Measurements from ENCODE around the gene CACNA1D. TPM values are rescaled to one million over a fixed set of nuclear protein-coding genes. Genes with fewer than 3 reads are reported as not detected.
"Not testable (repeated sequence)": the region's sequence is repeated elsewhere in the genome, so short reads cannot be mapped to it uniquely, and the experiment has no call there.

CACNA1D gene
- total RNA-seq, 1 donor from 2014 or later: 1.9 TPM

GRCh38 chr3:53473422-53473821 is 21.0 kb upstream of the CACNA1D start:
- POLR2A ChIA-PET: no interaction called here

GRCh38 chr3:53476372-53476771 is 18.0 kb upstream of the CACNA1D start:
- H3K27me3 Mint-ChIP-seq: peaks cover 24% of the 10 kb centered on the region
- H3K27ac Mint-ChIP-seq; intact Hi-C loops (cut with micrococcal nuclease); H3K4me3 Mint-ChIP-seq; CTCF ChIA-PET; H3K9me3 Mint-ChIP-seq; POLR2A ChIA-PET; ATAC-seq (ENCODE audit: low read depth); H3K4me1 Mint-ChIP-seq; H3K36me3 Mint-ChIP-seq (ENCODE audit: low read depth); DNase-seq: not testable (repeated sequence)

More at GRCh38 chr3:53473422-53473821, 21.0 kb upstream of the CACNA1D start:
- no peak for TF ChIP-seq CTCF (IDR thresholded peaks at IDR 0.05)
- Mint-ChIP-seq H3K4me3 (no peak overlapping the region), H3K9me3 (peaks cover 4% of the 10 kb centered on the region), H3K4me1 (peaks cover 10% of the 10 kb centered on the region), H3K27me3 (peaks cover 27% of the 10 kb centered on the region), H3K36me3 (ENCODE audit: low read depth) (no peaks in the 10 kb centered on the region), H3K27ac (no peak overlapping the region)
- ATAC-seq (ENCODE audit: low read depth) (no peak), DNase-seq (no peak)
- CTCF ChIA-PET: no interaction called here
- intact Hi-C loops (cut with micrococcal nuclease): no loop called here

- intact Hi-C loops (cut with micrococcal nuclease); H3K27ac Mint-ChIP-seq; DNase-seq; H3K36me3 Mint-ChIP-seq (ENCODE audit: low read depth); H3K9me3 Mint-ChIP-seq; ATAC-seq (ENCODE audit: low read depth); CTCF ChIA-PET; POLR2A ChIA-PET; H3K4me3 Mint-ChIP-seq; H3K4me1 Mint-ChIP-seq: not testable (repeated sequence)
- peaks cover 21% of the 10 kb centered on the region for H3K27me3 Mint-ChIP-seq
These were observed 16.7 kb upstream of the CACNA1D start for GRCh38 chr3:53477689-53478088.

- Mint-ChIP-seq H3K4me1 (no peaks in the 10 kb centered on the region), H3K27ac (no peak overlapping the region), H3K27me3 (peaks cover 21% of the 10 kb centered on the region), H3K4me3 (no peak overlapping the region), H3K36me3 (ENCODE audit: low read depth) (no peaks in the 10 kb centered on the region), H3K9me3 (no peaks in the 10 kb centered on the region)
- no peak for DNase-seq
- ChIA-PET POLR2A (no interaction called here), CTCF (no interaction called here)
- intact Hi-C loops (cut with micrococcal nuclease): no loop called here
- no peak for ATAC-seq (ENCODE audit: low read depth)
- no peak for TF ChIP-seq CTCF (IDR thresholded peaks at IDR 0.05)
These were observed 16.1 kb upstream of the CACNA1D start for GRCh38 chr3:53478166-53478830.

- H3K27me3 Mint-ChIP-seq: peaks cover 18% of the 10 kb centered on the region
- no peak overlapping the region for H3K4me3 Mint-ChIP-seq
- no peak for TF ChIP-seq CTCF (IDR thresholded peaks at IDR 0.05)
- H3K4me1 Mint-ChIP-seq: no peaks in the 10 kb centered on the region
- ChIA-PET POLR2A (no interaction called here), CTCF (no interaction called here)
- no peak overlapping the region for H3K27ac Mint-ChIP-seq
- no peaks in the 10 kb centered on the region for H3K36me3 Mint-ChIP-seq (ENCODE audit: low read depth)
- no peak for ATAC-seq (ENCODE audit: low read depth)
- intact Hi-C loops (cut with micrococcal nuclease): no loop called here
- H3K9me3 Mint-ChIP-seq: no peaks in the 10 kb centered on the region
- DNase-seq: no peak
These were observed 15.3 kb upstream of the CACNA1D start for GRCh38 chr3:53478921-53479664.

- H3K27ac Mint-ChIP-seq: no peak overlapping the region
- no peaks in the 10 kb centered on the region for H3K9me3 Mint-ChIP-seq
- ChIA-PET CTCF (no interaction called here), POLR2A (no interaction called here)
- peaks cover 16% of the 10 kb centered on the region for H3K27me3 Mint-ChIP-seq
- no peak overlapping the region for H3K4me3 Mint-ChIP-seq
- DNase-seq (no peak), ATAC-seq (ENCODE audit: low read depth) (no peak)
- H3K36me3 Mint-ChIP-seq (ENCODE audit: low read depth): no peaks in the 10 kb centered on the region
- TF ChIP-seq CTCF (IDR thresholded peaks at IDR 0.05): no peak
- intact Hi-C loops (cut with micrococcal nuclease): no loop called here
- no peaks in the 10 kb centered on the region for H3K4me1 Mint-ChIP-seq
These were observed 12.2 kb upstream of the CACNA1D start for GRCh38 chr3:53482227-53482626.

Data from activated B cell treated with CpG ODN at 0.5 μM for 24 hours (primary cell).